IMR-90 (cell line): ENCODE data around the gene CTNND2. TPM values are rescaled to one million over a fixed set of nuclear protein-coding genes. Genes with fewer than 3 reads are reported as not detected.

Experiments
- ATAC-seq: fragments of 200-7000 bp; cut with Tn5 transposase; 2 replicates; pipeline ENCODE4 v1.9.1; 2020; ENCODE audit warnings: low read depth, mild to moderate bottlenecking, moderate library complexity
- BruUV-seq: library from RNA; stranded (reverse); fragments of 400-500 nt; replicated peaks from 2 replicates; lab custom pipeline; 2021; lab: Mats Ljungman, UMichigan
- CTCF ChIA-PET: fragments of 300-600 bp; formaldehyde crosslinking; extraction: SDS; loops from one replicate; lab custom pipeline; 2021; ENCODE audit warnings: antibody characterized with exemption; lab: Yijun Ruan, JAX
- POLR2A ChIA-PET: fragments of 300-600 bp; sonication (Branson Sonifier 250); formaldehyde crosslinking; loops from one replicate; lab custom pipeline; 2022; ENCODE audit warnings: antibody characterized with exemption; ENCODE audit not compliant: unreplicated experiment; lab: Charles Lee
- DNase-seq: peaks from one replicate; pipeline ENCODE4 v3.0.0; 2013
- H2AFZ ChIP-seq: replicated peaks from 2 replicates; pipeline ENCODE3; 2013; ENCODE audit warnings: low read length, mild to moderate bottlenecking; ENCODE audit not compliant: poor library complexity
- H2AK5ac ChIP-seq: 2 replicates; pipeline ENCODE4 v1.6.1; 2013; ENCODE audit warnings: low read depth, low read length, inconsistent platforms
- H2AK9ac ChIP-seq: replicated peaks from 2 replicates; pipeline ENCODE3; 2013; ENCODE audit warnings: mild to moderate bottlenecking, low read depth, low read length, moderate library complexity; ENCODE audit not compliant: poor library complexity
- H2BK120ac ChIP-seq: 2 replicates; pipeline ENCODE4 v1.6.1; 2013; ENCODE audit warnings: low read depth, low read length, inconsistent platforms
- H2BK15ac ChIP-seq: 3 replicates; pipeline ENCODE4 v1.6.1; 2013; ENCODE audit warnings: low read depth, low read length, inconsistent platforms
- H2BK20ac ChIP-seq: 2 replicates; pipeline ENCODE4 v1.6.1; 2013; ENCODE audit warnings: low read depth, mild to moderate bottlenecking, inconsistent platforms, low read length, moderate library complexity
- H2BK5ac ChIP-seq: 2 replicates; pipeline ENCODE4 v1.6.1; 2013; ENCODE audit warnings: mild to moderate bottlenecking, low read depth, low read length, inconsistent platforms; ENCODE audit not compliant: poor library complexity, severe bottlenecking
- H3K14ac ChIP-seq: replicated peaks from 2 replicates; pipeline ENCODE4 v1.6.1; 2013; ENCODE audit warnings: low read depth, low read length, inconsistent platforms
- H3K18ac ChIP-seq: 2 replicates; pipeline ENCODE4 v1.6.1; 2013; ENCODE audit warnings: low read depth, low read length, control low read depth
- H3K23ac ChIP-seq: 2 replicates; pipeline ENCODE4 v1.6.1; 2013; ENCODE audit warnings: low read depth, low read length, inconsistent platforms
- H3K27ac ChIP-seq: 2 replicates; pipeline ENCODE4 v1.5.1; 2013; ENCODE audit warnings: mild to moderate bottlenecking, control low read depth, low read length; ENCODE audit not compliant: insufficient read depth
- H3K27me3 ChIP-seq: 2 replicates; pipeline ENCODE4 v1.6.1; 2013; ENCODE audit warnings: low read length; ENCODE audit not compliant: control insufficient read depth, insufficient read depth
- H3K36me3 ChIP-seq: 2 replicates; pipeline ENCODE4 v1.6.1; 2013; ENCODE audit warnings: low read length, mixed read lengths; ENCODE audit not compliant: control insufficient read depth, insufficient read depth
- H3K4ac ChIP-seq: 2 replicates; pipeline ENCODE4 v1.6.1; 2013; ENCODE audit warnings: low read depth, low read length, inconsistent platforms
- H3K4me1 ChIP-seq: 2 replicates; pipeline ENCODE4 v1.6.1; 2013; ENCODE audit warnings: low read length, mixed read lengths; ENCODE audit not compliant: control insufficient read depth, insufficient read depth
- H3K4me2 ChIP-seq: 2 replicates; pipeline ENCODE4 v1.6.1; 2013; ENCODE audit warnings: low read depth, mild to moderate bottlenecking, control low read depth, low read length, moderate library complexity
- H3K4me3 ChIP-seq: 2 replicates; pipeline ENCODE4 v1.5.1; 2013; ENCODE audit warnings: low read depth, mild to moderate bottlenecking, control low read depth, low read length, moderate library complexity; ENCODE audit not compliant: insufficient read depth
- H3K56ac ChIP-seq: 2 replicates; pipeline ENCODE4 v1.6.1; 2013; ENCODE audit warnings: low read length, inconsistent platforms; ENCODE audit not compliant: insufficient read depth; ENCODE audit errors: extremely low read depth
- H3K79me1 ChIP-seq, 2 experiments: 2 replicates each; pipeline ENCODE4 v1.6.1; 2013; ENCODE audit warnings: low read length in 2 of 2, inconsistent platforms in 1 of 2, low read depth in 1 of 2
- H3K9ac ChIP-seq: 2 replicates; pipeline ENCODE4 v1.6.1; 2013; ENCODE audit warnings: low read depth, low read length, control low read depth
- H3K9me1 ChIP-seq: 2 replicates; pipeline ENCODE4 v1.6.1; 2013; ENCODE audit warnings: low read length, inconsistent platforms; ENCODE audit not compliant: insufficient read depth
- H3K9me3 ChIP-seq: 2 replicates; pipeline ENCODE4 v1.6.1; 2013; ENCODE audit warnings: low read length; ENCODE audit not compliant: control insufficient read depth, insufficient read depth
- H4K20me1 ChIP-seq: 2 replicates; pipeline ENCODE4 v1.6.1; 2013; ENCODE audit warnings: low read length, inconsistent platforms; ENCODE audit not compliant: insufficient read depth
- H4K5ac ChIP-seq: 2 replicates; pipeline ENCODE4 v1.6.1; 2013; ENCODE audit warnings: mild to moderate bottlenecking, low read depth, low read length, control low read depth
- H4K8ac ChIP-seq, 2 experiments: 2 replicates each; pipeline ENCODE4 v1.6.1; 2013; ENCODE audit warnings: low read depth in 2 of 2, low read length in 2 of 2, control low read depth in 1 of 2, inconsistent platforms in 1 of 2
- H4K91ac ChIP-seq: 2 replicates; pipeline ENCODE4 v1.6.1; 2013; ENCODE audit warnings: low read depth, low read length, inconsistent platforms; ENCODE audit not compliant: insufficient read depth
- MAFK ChIP-seq: IDR thresholded peaks from 2 replicates; pipeline ENCODE4 v1.6.1; 2012; ENCODE audit warnings: low read depth, low read length, improper control_type of control experiment
- NFE2L2 ChIP-seq: fragments of 150-350 bp; IDR thresholded peaks from 2 replicates; pipeline ENCODE4 v1.6.1; 2016; ENCODE audit warnings: low read depth, mild to moderate bottlenecking, low read length
- POLR2A ChIP-seq: IDR thresholded peaks from 2 replicates; pipeline ENCODE4 v1.6.1; 2012; ENCODE audit warnings: mild to moderate bottlenecking, low read depth, low read length
- WGBS, 2 experiments: methylation state at CpG; one replicate each; pipeline versions ENCODE4 v1.1.5 to v1.1.7; 2013; ENCODE audit warnings: missing lambda C conversion rate in 2 of 2; ENCODE audit not compliant: insufficient read length in 1 of 2; ENCODE audit errors: extremely low coverage in 2 of 2; 5-methylcytosine and 5-hydroxymethylcytosine counted together
- dilution Hi-C: fragments of 300-500 bp; cut with HindIII; formaldehyde crosslinking; loops from one replicate; pipeline ENCODE4 v1.14.3; 2018; ENCODE audit warnings: low sequenced_read_pairs; ENCODE audit not compliant: unreplicated experiment
- in situ Hi-C: fragments of 300-500 bp; cut with MboI; formaldehyde crosslinking; loops from 3 replicates; pipeline ENCODE4 v1.14.3; 2019; ENCODE audit warnings: low sequenced_read_pairs, inconsistent platforms, mixed read lengths
- intact Hi-C: fragments of 100-400 bp; cut with micrococcal nuclease; formaldehyde crosslinking; loops from 2 replicates; pipeline ENCODE4 v1.10.0; 2022
- polyA plus RNA-seq, 3 experiments: library from polyadenylated mRNA; depleted of rRNA; stranded (reverse); fragments of >200 nt; gene quantifications; 2 replicates each; pipeline ENCODE4 v1.2.3, GENCODE V29; 2012; ENCODE audit warnings: low replicate concordance in 1 of 3
- total RNA-seq: library from RNA; depleted of rRNA; stranded (reverse); fragments of >200 nt; gene quantifications from 2 replicates; pipeline ENCODE4 v1.2.3, GENCODE V29; 2012
- TF ChIP-seq, protein P1 (sequence below): conservative IDR thresholded peaks from 2 replicates; pipeline ENCODE4 v1.5.1; 2012; ENCODE audit warnings: mild to moderate bottlenecking, low read depth, low read length, improper control_type of control experiment

CTNND2 gene
- total and polyA plus RNA-seq, 2 of the 4 experiments (the other 2 are of a cell fraction) = not detected

DNA sequence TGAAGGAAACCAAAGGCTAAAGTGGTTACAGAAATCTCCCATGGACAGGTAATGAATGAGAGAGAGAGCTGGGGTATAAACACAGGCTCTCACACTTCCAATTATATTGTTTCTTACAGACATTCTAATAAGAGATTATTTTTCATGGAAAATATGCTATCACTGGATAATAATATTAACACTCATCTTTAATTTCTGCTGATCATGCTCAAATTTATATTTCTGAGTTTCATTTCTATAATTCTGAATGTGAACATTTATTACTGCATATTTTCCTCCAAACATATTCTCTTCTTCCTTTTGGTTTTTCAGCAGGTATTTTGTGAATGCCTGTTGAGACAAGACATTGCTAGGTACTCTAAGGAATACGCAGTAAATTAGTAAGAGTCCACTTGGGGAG lies 733.0 kb downstream of the CTNND2 start:
- Histone ChIP-seq H3K27ac (no peak overlapping the region), H2AFZ (no peak overlapping the region), H2BK20ac (no peak overlapping the region), H3K23ac (no peak overlapping the region), H3K4me2 (no peak overlapping the region), H2AK5ac (no peak overlapping the region), H4K8ac (no peak overlapping the region), H3K4ac (no peak overlapping the region), H3K14ac (no peak overlapping the region), H3K9ac (no peak overlapping the region), H4K5ac (no peak overlapping the region), H2BK5ac (no peak overlapping the region), H3K56ac (no peak overlapping the region), H3K18ac (no peak overlapping the region), H2BK15ac (no peak overlapping the region), H4K20me1 (no peaks in the 10 kb centered on the region), H3K4me3 (no peak overlapping the region), H3K9me1 (no peaks in the 10 kb centered on the region), H3K79me1 (no peaks in the 10 kb centered on the region), H3K36me3 (no peaks in the 10 kb centered on the region), H3K27me3 (no peaks in the 10 kb centered on the region), H4K91ac (no peak overlapping the region), H3K9me3 (no peaks in the 10 kb centered on the region), H2AK9ac (no peak overlapping the region), H3K4me1 (no peaks in the 10 kb centered on the region), H2BK120ac (no peak overlapping the region)
- intact Hi-C loops (no loop called here), dilution Hi-C loops (no loop called here), in situ Hi-C loops (no loop called here)
- no peak for ATAC-seq
- BruUV-seq = no TSS peak
- no peak for DNase-seq
- ChIA-PET POLR2A (no interaction called here), CTCF (no interaction called here)
- no CpG with 5 or more reads among the region's 1 CpG for WGBS, 2 experiments
- TF ChIP-seq NFE2L2 (no peak), POLR2A (no peak), MAFK (peak; percentile 49; the same call in 1 of the 2 replicates)
- TF ChIP-seq, protein P1, sequence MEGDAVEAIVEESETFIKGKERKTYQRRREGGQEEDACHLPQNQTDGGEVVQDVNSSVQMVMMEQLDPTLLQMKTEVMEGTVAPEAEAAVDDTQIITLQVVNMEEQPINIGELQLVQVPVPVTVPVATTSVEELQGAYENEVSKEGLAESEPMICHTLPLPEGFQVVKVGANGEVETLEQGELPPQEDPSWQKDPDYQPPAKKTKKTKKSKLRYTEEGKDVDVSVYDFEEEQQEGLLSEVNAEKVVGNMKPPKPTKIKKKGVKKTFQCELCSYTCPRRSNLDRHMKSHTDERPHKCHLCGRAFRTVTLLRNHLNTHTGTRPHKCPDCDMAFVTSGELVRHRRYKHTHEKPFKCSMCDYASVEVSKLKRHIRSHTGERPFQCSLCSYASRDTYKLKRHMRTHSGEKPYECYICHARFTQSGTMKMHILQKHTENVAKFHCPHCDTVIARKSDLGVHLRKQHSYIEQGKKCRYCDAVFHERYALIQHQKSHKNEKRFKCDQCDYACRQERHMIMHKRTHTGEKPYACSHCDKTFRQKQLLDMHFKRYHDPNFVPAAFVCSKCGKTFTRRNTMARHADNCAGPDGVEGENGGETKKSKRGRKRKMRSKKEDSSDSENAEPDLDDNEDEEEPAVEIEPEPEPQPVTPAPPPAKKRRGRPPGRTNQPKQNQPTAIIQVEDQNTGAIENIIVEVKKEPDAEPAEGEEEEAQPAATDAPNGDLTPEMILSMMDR = no peak
